Fibroblast of lung (primary cell): ENCODE results near the gene SNX20.

Experiments
- CTCF ChIP-seq, 2 donors: IDR thresholded peaks in 1 of 2; conservative IDR thresholded peaks in 1 of 2; 1 replicate in 1 of 2; 2 replicates in 1 of 2; pipeline ENCODE4 v1.5.1; 2011 to 2012; ENCODE audit warnings: low read length in 2 of 2, control low read depth in 1 of 2, inconsistent platforms in 1 of 2, low read depth in 1 of 2, mild to moderate bottlenecking in 1 of 2
- EZH2 ChIP-seq: IDR thresholded peaks from 2 replicates; pipeline ENCODE4 v1.5.1; 2012; ENCODE audit warnings: low read length, control low read depth, mild to moderate bottlenecking; ENCODE audit errors: missing control alignments

- TF ChIP-seq CTCF (conservative IDR thresholded peaks at IDR 0.05 in 1 of 2, IDR thresholded peaks at IDR 0.05 in 1 of 2; ENCODE audit: low read depth in 1 of 2, low read length in 2 of 2): no peak
- TF ChIP-seq EZH2: no peak
These were observed 46.2 kb downstream of the SNX20 start for GRCh38 chr16:50634947-50635346.
